GM23338 (cell line): Measurements from ENCODE around the gene FNIP2. TPM values are rescaled to one million over a fixed set of nuclear protein-coding genes. Genes with fewer than 3 reads are reported as not detected.
A peak's percentile ranks its signal among the peaks of the same experiment; 100 is the strongest.

Source experiments
- ATAC-seq: fragments of 200-7000 bp; cut with Tn5 transposase; 3 replicates; pipeline ENCODE4 v1.9.1; 2020
- DNase-seq: peaks from one replicate; pipeline ENCODE4 v3.0.0-alpha.2; 2015; ENCODE audit warnings: low spot score
- H2AFZ ChIP-seq: fragments of 200-600 bp; sonication (generic); 2 replicates; pipeline ENCODE4 v1.8.0; 2016; ENCODE audit warnings: antibody characterized with exemption, mild to moderate bottlenecking, moderate library complexity
- H3F3A ChIP-seq: fragments of 200-600 bp; sonication (generic); replicated peaks from 2 replicates; pipeline ENCODE4 v1.8.0; 2017; ENCODE audit warnings: antibody characterized with exemption, mixed run types, low read depth
- H3K27ac ChIP-seq: fragments of 200-600 bp; sonication (generic); 2 replicates; pipeline ENCODE4 v1.6.1; 2016; ENCODE audit warnings: low read depth
- H3K27me3 ChIP-seq: fragments of 200-600 bp; sonication (generic); 2 replicates; pipeline ENCODE4 v1.8.0; 2016; ENCODE audit warnings: mild to moderate bottlenecking, mixed run types, moderate library complexity; ENCODE audit not compliant: insufficient read depth
- H3K36me3 ChIP-seq: fragments of 200-600 bp; sonication (generic); 2 replicates; pipeline ENCODE4 v1.8.0; 2016; ENCODE audit warnings: mild to moderate bottlenecking; ENCODE audit not compliant: insufficient read depth
- H3K4me1 ChIP-seq: fragments of 200-600 bp; sonication (generic); 2 replicates; pipeline ENCODE4 v1.8.0; 2016; ENCODE audit warnings: mild to moderate bottlenecking, moderate library complexity; ENCODE audit not compliant: insufficient read depth
- H3K4me2 ChIP-seq: fragments of 200-600 bp; sonication (generic); 2 replicates; pipeline ENCODE4 v1.7.1; 2017; ENCODE audit warnings: mixed run types
- H3K4me3 ChIP-seq: fragments of 200-600 bp; sonication (generic); 2 replicates; pipeline ENCODE4 v1.6.1; 2016; ENCODE audit warnings: mixed run types
- H3K79me2 ChIP-seq: fragments of 200-600 bp; sonication (generic); replicated peaks from 2 replicates; pipeline ENCODE4 v1.8.0; 2017; ENCODE audit warnings: mild to moderate bottlenecking; ENCODE audit not compliant: insufficient read depth
- H3K9me2 ChIP-seq: fragments of 200-600 bp; sonication (generic); 2 replicates; pipeline ENCODE4 v1.8.0; 2017; ENCODE audit not compliant: insufficient read depth
- H4K20me1 ChIP-seq: fragments of 200-600 bp; sonication (generic); replicated peaks from 2 replicates; pipeline ENCODE4 v1.8.0; 2017; ENCODE audit warnings: mild to moderate bottlenecking; ENCODE audit not compliant: insufficient read depth
- H3K27ac Mint-ChIP-seq: 2 replicates; pipeline ENCODE4 v1.8.0; 2020; ENCODE audit warnings: inconsistent platforms, mild to moderate bottlenecking, moderate library complexity, mixed read lengths
- H3K27me3 Mint-ChIP-seq: 3 replicates; pipeline ENCODE4 v1.8.0; 2022; ENCODE audit warnings: low read depth, mild to moderate bottlenecking, moderate library complexity, mixed read lengths, inconsistent platforms; ENCODE audit not compliant: insufficient read depth, poor library complexity
- H3K36me3 Mint-ChIP-seq: 3 replicates; pipeline ENCODE4 v1.8.0; 2021; ENCODE audit warnings: low read depth, mild to moderate bottlenecking, inconsistent platforms, moderate library complexity, mixed read lengths
- H3K4me1 Mint-ChIP-seq: 3 replicates; pipeline ENCODE4 v1.8.0; 2020; ENCODE audit warnings: mild to moderate bottlenecking, inconsistent platforms, mixed read lengths
- H3K4me3 Mint-ChIP-seq: 3 replicates; pipeline ENCODE4 v1.8.0; 2021; ENCODE audit warnings: moderate library complexity, mild to moderate bottlenecking, inconsistent platforms, mixed read lengths
- H3K9me3 Mint-ChIP-seq: 3 replicates; pipeline ENCODE4 v1.8.0; 2020; ENCODE audit warnings: moderate library complexity, mild to moderate bottlenecking, inconsistent platforms, mixed read lengths
- CREB1 ChIP-seq: fragments of 250-450 bp; sonication (Bioruptor Pico); IDR thresholded peaks from 2 replicates; pipeline ENCODE4 v1.5.0; 2020; ENCODE audit warnings: low read depth, mild to moderate bottlenecking, moderate library complexity
- ETS1 ChIP-seq: IDR thresholded peaks from 2 replicates; pipeline ENCODE4 v1.6.1; 2016; ENCODE audit warnings: antibody characterized with exemption
- EZH2 ChIP-seq: fragments of 200-600 bp; sonication (generic); IDR thresholded peaks from one replicate; pipeline ENCODE4 v1.8.0; 2017; ENCODE audit warnings: antibody characterized with exemption, mild to moderate bottlenecking, low read depth; ENCODE audit not compliant: unreplicated experiment
- EZH2phosphoT487 ChIP-seq: fragments of 200-600 bp; sonication (generic); IDR thresholded peaks from one replicate; pipeline ENCODE4 v1.8.1; 2018; ENCODE audit warnings: antibody characterized with exemption; ENCODE audit not compliant: unreplicated experiment
- JUNB ChIP-seq: IDR thresholded peaks from one replicate; pipeline ENCODE4 v1.6.1; 2016; ENCODE audit warnings: antibody characterized with exemption; ENCODE audit not compliant: unreplicated experiment
- NANOG ChIP-seq: IDR thresholded peaks from 2 replicates; pipeline ENCODE4 v1.6.1; 2016; ENCODE audit warnings: antibody characterized with exemption, borderline replicate concordance
- POLR2AphosphoS5 ChIP-seq: IDR thresholded peaks from 2 replicates; pipeline ENCODE4 v1.6.1; 2016; ENCODE audit warnings: antibody characterized with exemption, low read depth
- REST ChIP-seq: IDR thresholded peaks from one replicate; pipeline ENCODE4 v1.6.1; 2018; ENCODE audit warnings: antibody characterized with exemption; ENCODE audit not compliant: unreplicated experiment
- STAT1 ChIP-seq: IDR thresholded peaks from one replicate; pipeline ENCODE4 v1.6.1; 2016; ENCODE audit warnings: antibody characterized with exemption; ENCODE audit not compliant: unreplicated experiment
- ZNF114 ChIP-seq: fragments of 250-450 bp; sonication (Bioruptor Pico); IDR thresholded peaks from 2 replicates; pipeline ENCODE4 v1.5.0; 2020; ENCODE audit warnings: mild to moderate bottlenecking, moderate library complexity
- ZNF331 ChIP-seq: fragments of 250-450 bp; sonication (Bioruptor Pico); IDR thresholded peaks from 2 replicates; pipeline ENCODE4 v1.5.0; 2020; ENCODE audit warnings: low read depth, mild to moderate bottlenecking, moderate library complexity
- ZNF462 ChIP-seq: fragments of 250-450 bp; sonication (Bioruptor Pico); IDR thresholded peaks from 2 replicates; pipeline ENCODE4 v1.5.0; 2020; ENCODE audit warnings: mild to moderate bottlenecking, moderate library complexity
- polyA plus RNA-seq: library from polyadenylated mRNA; unstranded; fragments of >200 nt; fragmentation: Nextera tagmentation; extraction: Ambion mirVana; gene quantifications from 2 replicates; pipeline ENCODE4 v1.2.1, GENCODE V29; 2016
- total RNA-seq: library from RNA; depleted of rRNA; stranded (reverse); fragments of >200 nt; shearing (Covaris generic); gene quantifications from 2 replicates; pipeline ENCODE4 v1.2.3, GENCODE V29; 2014
- TF ChIP-seq, protein P1 (sequence below), 2 experiments: fragments of 200-600 bp in 1 of 2; sonication (generic) in 1 of 2; conservative IDR thresholded peaks; 2 replicates each; pipeline versions ENCODE4 v1.5.1 to v1.6.1; 2016 to 2017; ENCODE audit warnings: antibody characterized with exemption in 2 of 2, low read depth in 2 of 2, mild to moderate bottlenecking in 2 of 2, moderate library complexity in 1 of 2

FNIP2 gene
- total and polyA plus RNA-seq, 2 experiments from 2014 or later: 2.7 to 17.2 TPM

GRCh38 chr4:158869761-158870160, 100.9 kb downstream of the FNIP2 start:
- no peak for DNase-seq
- peaks cover 10% of the 10 kb centered on the region; the same call in 1 of the 2 replicates for H3K4me1 ChIP-seq
- H3K4me2 ChIP-seq: no peak overlapping the region
- no peaks in the 10 kb centered on the region for H3K9me2 ChIP-seq
- peaks cover 13% of the 10 kb centered on the region for H3K36me3 Mint-ChIP-seq
- no peaks in the 10 kb centered on the region for H3F3A ChIP-seq
- H3K4me3 Mint-ChIP-seq: no peak overlapping the region
- H3K9me3 Mint-ChIP-seq: no peaks in the 10 kb centered on the region
- no peak for TF ChIP-seq ETS1
- no peak for TF ChIP-seq JUNB
- no peak for TF ChIP-seq EZH2
- no peak for TF ChIP-seq ZNF331 (CRISPR knock-in tag)
- no peak for TF ChIP-seq NANOG
- no peak for TF ChIP-seq CREB1
- no peak for TF ChIP-seq STAT1
- TF ChIP-seq REST: no peak
- TF ChIP-seq POLR2AphosphoS5: no peak
- no peak for TF ChIP-seq EZH2phosphoT487
- TF ChIP-seq ZNF114 (CRISPR knock-in tag): no peak
- TF ChIP-seq ZNF462 (CRISPR knock-in tag): no peak
- TF ChIP-seq, protein P1, sequence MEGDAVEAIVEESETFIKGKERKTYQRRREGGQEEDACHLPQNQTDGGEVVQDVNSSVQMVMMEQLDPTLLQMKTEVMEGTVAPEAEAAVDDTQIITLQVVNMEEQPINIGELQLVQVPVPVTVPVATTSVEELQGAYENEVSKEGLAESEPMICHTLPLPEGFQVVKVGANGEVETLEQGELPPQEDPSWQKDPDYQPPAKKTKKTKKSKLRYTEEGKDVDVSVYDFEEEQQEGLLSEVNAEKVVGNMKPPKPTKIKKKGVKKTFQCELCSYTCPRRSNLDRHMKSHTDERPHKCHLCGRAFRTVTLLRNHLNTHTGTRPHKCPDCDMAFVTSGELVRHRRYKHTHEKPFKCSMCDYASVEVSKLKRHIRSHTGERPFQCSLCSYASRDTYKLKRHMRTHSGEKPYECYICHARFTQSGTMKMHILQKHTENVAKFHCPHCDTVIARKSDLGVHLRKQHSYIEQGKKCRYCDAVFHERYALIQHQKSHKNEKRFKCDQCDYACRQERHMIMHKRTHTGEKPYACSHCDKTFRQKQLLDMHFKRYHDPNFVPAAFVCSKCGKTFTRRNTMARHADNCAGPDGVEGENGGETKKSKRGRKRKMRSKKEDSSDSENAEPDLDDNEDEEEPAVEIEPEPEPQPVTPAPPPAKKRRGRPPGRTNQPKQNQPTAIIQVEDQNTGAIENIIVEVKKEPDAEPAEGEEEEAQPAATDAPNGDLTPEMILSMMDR (conservative IDR thresholded peaks at IDR 0.05; ENCODE audit: low read depth in 2 of 2): no peak
- no peak overlapping the region for H3K4me3 ChIP-seq
- H3K27ac ChIP-seq: no peak overlapping the region
- no peaks in the 10 kb centered on the region for H3K36me3 ChIP-seq
- H3K79me2 ChIP-seq: no peaks in the 10 kb centered on the region
- H3K4me1 Mint-ChIP-seq: peaks cover 22% of the 10 kb centered on the region
- H2AFZ ChIP-seq: no peak overlapping the region
- H3K27ac Mint-ChIP-seq: peak overlapping the region; percentile 63; the same call in 1 of the 2 replicates
- H4K20me1 ChIP-seq: no peaks in the 10 kb centered on the region
- no peaks in the 10 kb centered on the region for H3K27me3 ChIP-seq
- no peak for ATAC-seq
- peaks cover 3% of the 10 kb centered on the region for H3K27me3 Mint-ChIP-seq
